ENCODE results near the gene CCDC63.
A peak's percentile ranks its signal among the peaks of the same experiment; 100 is the strongest.
"Not testable (repeated sequence)": the region's sequence is repeated elsewhere in the genome, so short reads cannot be mapped to it uniquely, and the experiment has no call there.

The CCDC63 gene

DNA sequence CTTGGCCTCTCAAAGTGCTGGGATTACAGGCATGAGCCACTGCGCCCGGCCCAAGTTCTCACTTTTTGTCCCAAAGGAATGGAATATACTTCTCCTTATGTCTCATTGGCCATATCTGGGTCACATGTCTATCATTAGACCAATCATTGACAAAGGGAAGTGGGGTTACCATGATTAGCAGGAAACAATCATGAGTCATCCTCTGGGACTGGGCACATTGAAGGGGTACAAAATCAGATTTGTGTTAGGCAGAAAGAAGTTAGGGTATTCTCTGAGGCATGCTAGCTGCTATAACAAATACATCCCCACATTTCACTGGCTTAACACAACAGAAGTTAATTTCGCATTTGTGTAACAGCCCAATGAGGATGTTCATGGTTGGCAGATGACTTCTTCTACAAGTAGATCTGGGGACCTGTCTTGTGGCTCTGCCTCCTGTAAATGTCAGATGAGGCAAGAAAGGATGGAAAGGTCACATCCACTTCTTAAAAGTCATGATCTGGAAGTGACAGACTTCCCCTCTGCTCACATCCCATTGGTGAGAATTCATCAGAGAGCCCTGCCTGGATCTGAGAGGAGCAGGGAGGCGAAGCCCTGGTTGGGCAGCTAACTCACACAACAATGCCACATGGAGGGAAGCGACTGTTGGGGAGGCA is 3.1 kb downstream of the CCDC63 start:
- DNase-seq (ENCODE audit: low read depth) = no peak
- TF ChIP-seq, protein P1, sequence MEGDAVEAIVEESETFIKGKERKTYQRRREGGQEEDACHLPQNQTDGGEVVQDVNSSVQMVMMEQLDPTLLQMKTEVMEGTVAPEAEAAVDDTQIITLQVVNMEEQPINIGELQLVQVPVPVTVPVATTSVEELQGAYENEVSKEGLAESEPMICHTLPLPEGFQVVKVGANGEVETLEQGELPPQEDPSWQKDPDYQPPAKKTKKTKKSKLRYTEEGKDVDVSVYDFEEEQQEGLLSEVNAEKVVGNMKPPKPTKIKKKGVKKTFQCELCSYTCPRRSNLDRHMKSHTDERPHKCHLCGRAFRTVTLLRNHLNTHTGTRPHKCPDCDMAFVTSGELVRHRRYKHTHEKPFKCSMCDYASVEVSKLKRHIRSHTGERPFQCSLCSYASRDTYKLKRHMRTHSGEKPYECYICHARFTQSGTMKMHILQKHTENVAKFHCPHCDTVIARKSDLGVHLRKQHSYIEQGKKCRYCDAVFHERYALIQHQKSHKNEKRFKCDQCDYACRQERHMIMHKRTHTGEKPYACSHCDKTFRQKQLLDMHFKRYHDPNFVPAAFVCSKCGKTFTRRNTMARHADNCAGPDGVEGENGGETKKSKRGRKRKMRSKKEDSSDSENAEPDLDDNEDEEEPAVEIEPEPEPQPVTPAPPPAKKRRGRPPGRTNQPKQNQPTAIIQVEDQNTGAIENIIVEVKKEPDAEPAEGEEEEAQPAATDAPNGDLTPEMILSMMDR (IDR thresholded peaks at IDR 0.05; ENCODE audit: low read length, missing control alignments) = no peak
- no peak overlapping the region for H3K4me3 ChIP-seq (replicated peaks; ENCODE audit: low read depth, low read length)

DNA sequence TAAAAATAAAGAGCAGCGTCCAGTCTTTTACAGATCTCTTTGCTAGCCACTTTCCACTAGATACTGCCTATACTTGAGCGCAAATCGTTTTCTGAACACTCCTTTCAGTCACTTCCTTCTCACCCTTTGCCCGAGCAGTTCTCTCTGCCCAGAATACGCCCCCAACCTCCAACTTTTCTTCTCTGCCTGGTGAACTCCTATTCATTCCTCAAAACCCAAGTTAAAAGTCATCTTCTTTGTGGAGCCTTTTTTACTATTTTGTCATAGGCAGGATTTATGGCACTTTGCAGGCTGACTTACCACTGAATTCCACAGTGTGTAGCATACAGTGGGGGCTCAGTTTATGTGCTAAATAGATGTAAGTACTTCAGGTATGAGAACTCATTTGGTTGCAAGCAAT is 4.0 kb downstream of the CCDC63 start:
- TF ChIP-seq, protein P1 (IDR thresholded peaks at IDR 0.05; ENCODE audit: low read length, missing control alignments) = no peak
- no peak for DNase-seq (ENCODE audit: low read depth)
- no peak overlapping the region for H3K4me3 ChIP-seq (replicated peaks; ENCODE audit: low read depth, low read length)

DNA sequence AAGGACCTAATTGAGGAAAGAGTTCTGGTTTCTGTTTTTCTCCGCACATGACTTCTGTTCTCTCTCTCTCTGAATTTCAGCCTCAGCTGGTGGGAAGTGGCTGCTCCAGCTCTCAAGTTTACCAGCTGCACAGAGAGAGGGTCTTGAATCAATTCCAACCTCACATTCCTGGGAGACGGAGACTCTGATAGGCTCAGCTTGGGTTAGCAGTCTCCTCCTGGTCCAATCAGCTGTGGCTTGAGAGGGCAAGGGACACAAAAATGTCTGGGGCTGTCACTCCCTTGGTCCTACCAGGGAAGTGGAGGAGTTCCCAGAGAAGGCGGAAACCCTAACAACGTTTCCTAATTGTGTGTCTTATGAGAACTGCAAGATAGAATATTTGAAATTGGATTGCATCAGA is 7.0 kb downstream of the CCDC63 start:
- DNase-seq (ENCODE audit: low read depth) = peak; percentile 29
- TF ChIP-seq, protein P1 (IDR thresholded peaks at IDR 0.05; ENCODE audit: low read length, missing control alignments) = no peak
- no peak overlapping the region for H3K4me3 ChIP-seq (replicated peaks; ENCODE audit: low read depth, low read length)

DNA sequence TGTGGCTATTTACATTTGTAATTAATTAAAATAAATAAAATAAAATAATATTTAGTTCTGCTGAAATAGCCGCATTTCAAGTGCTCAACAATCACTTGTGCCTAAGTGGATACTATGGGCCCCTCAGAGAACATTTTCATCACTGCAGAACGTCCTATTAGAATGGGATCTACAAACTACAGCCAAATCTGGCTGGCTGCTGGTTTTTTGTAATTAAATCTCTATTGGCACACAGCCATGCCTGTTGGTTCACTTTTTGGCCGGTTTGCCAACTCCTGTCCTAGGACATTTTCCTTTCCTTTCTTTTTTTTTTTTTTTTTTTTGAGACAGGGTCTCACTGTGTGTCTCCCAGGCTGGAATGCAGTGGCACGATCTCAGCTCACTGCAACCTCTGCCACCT is 9.8 kb downstream of the CCDC63 start:
- DNase-seq (ENCODE audit: low read depth) = no peak

DNA sequence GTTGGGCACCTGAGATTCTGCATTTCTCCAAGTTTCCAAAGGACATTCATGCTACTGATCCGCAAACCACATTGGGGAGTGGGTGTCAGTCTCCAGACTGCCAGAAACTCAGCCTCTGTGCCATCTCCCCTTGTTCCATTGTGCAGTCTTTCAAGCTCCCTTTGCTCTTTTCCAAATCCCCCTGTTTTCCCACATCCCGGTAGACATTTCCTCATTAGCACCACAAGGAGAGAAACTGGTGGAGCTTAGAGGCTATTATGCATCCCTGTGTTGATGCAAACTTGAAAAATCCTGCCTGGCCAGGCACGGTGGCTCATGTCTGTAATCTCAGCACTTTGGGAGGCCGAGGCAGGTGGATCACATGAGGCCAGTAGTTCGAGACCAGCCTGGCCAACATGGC is 10.7 kb downstream of the CCDC63 start:
- H3K4me3 ChIP-seq (replicated peaks; ENCODE audit: low read depth, low read length) = no peak overlapping the region

More for the DNA sequence above, 9.8 kb downstream of the CCDC63 start:
- no peak overlapping the region for H3K4me3 ChIP-seq (replicated peaks; ENCODE audit: low read depth, low read length)
- TF ChIP-seq, protein P1 (IDR thresholded peaks at IDR 0.05; ENCODE audit: low read length, missing control alignments) = no peak

DNA sequence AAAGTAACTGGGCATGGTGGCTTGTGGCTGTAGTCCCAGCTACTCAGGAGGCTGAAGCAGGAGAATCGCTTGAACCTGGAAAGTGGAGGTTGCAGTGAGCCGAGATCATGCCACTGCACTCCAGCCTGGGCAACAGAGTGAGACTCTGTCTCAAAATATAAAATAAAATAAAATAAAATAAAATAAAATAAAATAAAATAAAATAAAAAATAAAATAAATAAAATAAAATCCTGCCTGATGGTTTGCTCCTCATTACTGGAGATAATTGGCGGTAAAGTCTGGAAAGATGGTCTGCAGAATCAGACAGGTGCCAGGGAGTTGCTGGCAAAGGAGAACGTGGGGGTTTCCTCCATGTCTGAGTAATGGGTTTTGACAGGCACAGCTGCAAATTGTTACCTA is 11.2 kb downstream of the CCDC63 start:
- not testable (repeated sequence) for H3K4me3 ChIP-seq (replicated peaks; ENCODE audit: low read depth, low read length); DNase-seq (ENCODE audit: low read depth)

More for the DNA sequence above, 10.7 kb downstream of the CCDC63 start:
- no peak for DNase-seq (ENCODE audit: low read depth)
- TF ChIP-seq, protein P1 (IDR thresholded peaks at IDR 0.05; ENCODE audit: low read length, missing control alignments) = no peak

DNA sequence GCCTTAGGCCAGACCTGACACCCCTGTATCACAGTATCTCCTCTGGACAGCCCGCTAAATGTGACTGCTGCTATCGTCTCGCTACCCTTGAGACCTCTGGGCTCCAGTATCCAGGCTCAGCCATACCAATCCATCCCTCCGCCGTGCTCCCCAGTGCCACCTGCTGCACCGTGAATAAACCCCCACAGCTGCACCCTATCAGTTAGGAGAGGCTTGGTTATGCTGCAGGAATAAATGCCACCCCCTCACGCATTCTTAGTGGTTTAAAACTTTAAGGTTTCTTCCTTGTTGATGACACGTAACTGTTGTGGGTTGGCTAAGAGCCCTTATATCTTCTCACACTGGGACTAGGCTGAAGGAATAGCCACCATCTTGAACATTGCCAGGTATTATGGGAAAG is 12.1 kb downstream of the CCDC63 start:
- no peak for DNase-seq (ENCODE audit: low read depth)
- H3K4me3 ChIP-seq (replicated peaks; ENCODE audit: low read depth, low read length) = no peak overlapping the region
- TF ChIP-seq, protein P1 (IDR thresholded peaks at IDR 0.05; ENCODE audit: low read length, missing control alignments) = no peak
